Activated naive CD8-positive, alpha-beta T cell (primary cell): Measurements from ENCODE around the gene AQP5.
"Not testable (repeated sequence)": the region's sequence is repeated elsewhere in the genome, so short reads cannot be mapped to it uniquely, and the experiment has no call there.

Experiments used
- H3K27ac Mint-ChIP-seq: one replicate; pipeline ENCODE4 v1.8.0; 2021; ENCODE audit warnings: mixed read lengths
- H3K27me3 Mint-ChIP-seq: one replicate; pipeline ENCODE4 v1.8.0; 2021; ENCODE audit warnings: mixed read lengths
- H3K36me3 Mint-ChIP-seq: one replicate; pipeline ENCODE4 v1.8.0; 2021; ENCODE audit warnings: mixed read lengths
- H3K4me1 Mint-ChIP-seq: one replicate; pipeline ENCODE4 v1.8.0; 2021; ENCODE audit warnings: low read depth, mixed read lengths
- H3K4me3 Mint-ChIP-seq: one replicate; pipeline ENCODE4 v1.8.0; 2021; ENCODE audit warnings: mild to moderate bottlenecking, mixed read lengths
- H3K9me3 Mint-ChIP-seq: one replicate; pipeline ENCODE4 v1.8.0; 2021; ENCODE audit warnings: low read depth, mixed read lengths

The AQP5 gene

GRCh38 chr12:49973361-49973830 lies 11.7 kb downstream of the AQP5 start:
- Mint-ChIP-seq H3K4me3 (no peak overlapping the region), H3K4me1 (no peaks in the 10 kb centered on the region), H3K27ac (no peak overlapping the region)

GRCh38 chr12:49974231-49974675 lies 12.6 kb downstream of the AQP5 start:
- no peak overlapping the region for H3K4me3 Mint-ChIP-seq
- no peaks in the 10 kb centered on the region for H3K9me3 Mint-ChIP-seq
- no peak overlapping the region for H3K27ac Mint-ChIP-seq
- no peaks in the 10 kb centered on the region for H3K27me3 Mint-ChIP-seq
- H3K36me3 Mint-ChIP-seq: no peaks in the 10 kb centered on the region
- no peaks in the 10 kb centered on the region for H3K4me1 Mint-ChIP-seq

More at GRCh38 chr12:49973361-49973830, 11.7 kb downstream of the AQP5 start:
- Mint-ChIP-seq H3K27me3 (peaks cover 2% of the 10 kb centered on the region), H3K9me3 (no peaks in the 10 kb centered on the region), H3K36me3 (no peaks in the 10 kb centered on the region)

GRCh38 chr12:49974677-49975317 lies 13.1 kb downstream of the AQP5 start:
- H3K4me3 Mint-ChIP-seq: no peak overlapping the region
- no peaks in the 10 kb centered on the region for H3K4me1 Mint-ChIP-seq
- H3K36me3 Mint-ChIP-seq: no peaks in the 10 kb centered on the region
- H3K27me3 Mint-ChIP-seq: no peaks in the 10 kb centered on the region
- H3K9me3 Mint-ChIP-seq: no peaks in the 10 kb centered on the region
- H3K27ac Mint-ChIP-seq: no peak overlapping the region

GRCh38 chr12:49975318-49975761 lies 13.7 kb downstream of the AQP5 start:
- Mint-ChIP-seq H3K27me3 (no peaks in the 10 kb centered on the region), H3K9me3 (no peaks in the 10 kb centered on the region), H3K27ac (no peak overlapping the region), H3K4me3 (no peak overlapping the region), H3K36me3 (no peaks in the 10 kb centered on the region), H3K4me1 (no peaks in the 10 kb centered on the region)

GRCh38 chr12:49976557-49976956 lies 14.9 kb downstream of the AQP5 start:
- Mint-ChIP-seq H3K9me3 (no peaks in the 10 kb centered on the region), H3K36me3 (no peaks in the 10 kb centered on the region), H3K27ac (no peak overlapping the region), H3K4me3 (no peak overlapping the region), H3K4me1 (no peaks in the 10 kb centered on the region), H3K27me3 (no peaks in the 10 kb centered on the region)

GRCh38 chr12:49978125-49978524 lies 16.5 kb downstream of the AQP5 start:
- Mint-ChIP-seq H3K27ac (no peak overlapping the region), H3K27me3 (no peaks in the 10 kb centered on the region)

GRCh38 chr12:49979016-49979586 lies 17.4 kb downstream of the AQP5 start:
- no peaks in the 10 kb centered on the region for H3K36me3 Mint-ChIP-seq
- H3K27me3 Mint-ChIP-seq: no peaks in the 10 kb centered on the region
- no peaks in the 10 kb centered on the region for H3K9me3 Mint-ChIP-seq
- H3K27ac Mint-ChIP-seq: no peak overlapping the region
- no peaks in the 10 kb centered on the region for H3K4me1 Mint-ChIP-seq
- H3K4me3 Mint-ChIP-seq: no peak overlapping the region

More at GRCh38 chr12:49978125-49978524, 16.5 kb downstream of the AQP5 start:
- H3K4me1 Mint-ChIP-seq: no peaks in the 10 kb centered on the region
- no peaks in the 10 kb centered on the region for H3K36me3 Mint-ChIP-seq
- H3K4me3 Mint-ChIP-seq: no peak overlapping the region
- no peaks in the 10 kb centered on the region for H3K9me3 Mint-ChIP-seq

- Mint-ChIP-seq H3K4me3 (no peak overlapping the region), H3K9me3 (no peaks in the 10 kb centered on the region), H3K27me3 (no peaks in the 10 kb centered on the region), H3K36me3 (no peaks in the 10 kb centered on the region), H3K27ac (no peak overlapping the region), H3K4me1 (no peaks in the 10 kb centered on the region)
These were observed 18.1 kb downstream of the AQP5 start for GRCh38 chr12:49979791-49980190.

GRCh38 chr12:49980501-49981349 lies 19.1 kb downstream of the AQP5 start:
- H3K27ac Mint-ChIP-seq: no peak overlapping the region
- H3K4me3 Mint-ChIP-seq: no peak overlapping the region
- no peaks in the 10 kb centered on the region for H3K36me3 Mint-ChIP-seq
- H3K9me3 Mint-ChIP-seq: no peaks in the 10 kb centered on the region
- no peaks in the 10 kb centered on the region for H3K27me3 Mint-ChIP-seq
- H3K4me1 Mint-ChIP-seq: no peaks in the 10 kb centered on the region

GRCh38 chr12:49982246-49983087 lies 20.8 kb downstream of the AQP5 start:
- Mint-ChIP-seq H3K9me3 (no peaks in the 10 kb centered on the region), H3K27me3 (no peaks in the 10 kb centered on the region), H3K36me3 (no peaks in the 10 kb centered on the region), H3K4me1 (no peaks in the 10 kb centered on the region), H3K27ac (peak overlapping the region; percentile 11), H3K4me3 (no peak overlapping the region)

GRCh38 chr12:49983892-49984291 lies 22.2 kb downstream of the AQP5 start:
- Mint-ChIP-seq H3K4me3 (no peak overlapping the region), H3K27ac (no peak overlapping the region), H3K9me3 (no peaks in the 10 kb centered on the region), H3K36me3 (peaks cover 2% of the 10 kb centered on the region), H3K4me1 (no peaks in the 10 kb centered on the region), H3K27me3 (no peaks in the 10 kb centered on the region)

- Mint-ChIP-seq H3K9me3 (no peaks in the 10 kb centered on the region), H3K27me3 (no peaks in the 10 kb centered on the region), H3K36me3 (peaks cover 2% of the 10 kb centered on the region), H3K4me3 (no peak overlapping the region), H3K27ac (no peak overlapping the region), H3K4me1 (no peaks in the 10 kb centered on the region)
These were observed 23.0 kb downstream of the AQP5 start for GRCh38 chr12:49984476-49985359.

- no peaks in the 10 kb centered on the region for H3K4me1 Mint-ChIP-seq
- no peaks in the 10 kb centered on the region for H3K9me3 Mint-ChIP-seq
These were observed 24.3 kb downstream of the AQP5 start for GRCh38 chr12:49985981-49986380.

GRCh38 chr12:49986476-49986875 lies 24.8 kb downstream of the AQP5 start:
- not testable (repeated sequence) for H3K36me3 Mint-ChIP-seq, H3K27ac Mint-ChIP-seq, H3K4me1 Mint-ChIP-seq, H3K9me3 Mint-ChIP-seq, H3K4me3 Mint-ChIP-seq, H3K27me3 Mint-ChIP-seq

More at GRCh38 chr12:49985981-49986380, 24.3 kb downstream of the AQP5 start:
- Mint-ChIP-seq H3K27me3 (no peaks in the 10 kb centered on the region), H3K27ac (no peak overlapping the region), H3K4me3 (no peak overlapping the region), H3K36me3 (peaks cover 5% of the 10 kb centered on the region)
